OCI-LY7 (cell line): Measurements from ENCODE around the gene C8A.

ENCODE experiments used
- CTCF ChIP-seq: fragments of 200-600 bp; sonication (generic); conservative IDR thresholded peaks from 2 replicates; pipeline ENCODE4 v1.5.1; 2014; ENCODE audit warnings: mild to moderate bottlenecking, antibody characterized with exemption, low read length, moderate library complexity, mixed read lengths
- EZH2phosphoT487 ChIP-seq: fragments of 200-600 bp; sonication (generic); IDR thresholded peaks from 2 replicates; pipeline ENCODE4 v1.6.1; 2018; ENCODE audit warnings: low read depth, borderline replicate concordance, mild to moderate bottlenecking, mixed run types, antibody characterized with exemption, low read length, moderate library complexity, mixed read lengths

DNA sequence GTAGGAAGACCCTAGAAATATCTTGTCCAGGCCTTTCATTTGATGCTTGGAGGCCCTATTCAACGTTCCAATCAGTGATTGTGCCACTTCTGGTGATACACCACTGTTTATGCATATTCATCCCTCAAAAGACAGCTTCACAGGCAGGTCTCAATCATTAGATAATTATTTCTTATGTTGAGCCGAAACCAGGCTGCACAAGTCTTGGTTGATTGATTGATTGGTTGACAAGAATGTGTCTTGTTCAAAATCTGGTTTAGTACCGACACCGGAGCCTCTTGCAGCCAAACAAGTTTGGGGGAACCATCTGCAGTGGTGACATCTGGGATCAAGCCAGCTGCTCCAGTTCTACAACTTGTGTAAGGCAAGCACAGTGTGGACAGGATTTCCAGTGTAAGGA is 20.1 kb downstream of the C8A start:
- TF ChIP-seq CTCF (no peak), EZH2phosphoT487 (no peak)
